OCI-LY3 (cell line): Measurements from ENCODE around the gene ACAA1.

ENCODE experiments used
- H2AFZ ChIP-seq: fragments of 200-600, 300-600 bp; shearing (Covaris generic); 2 replicates; pipeline ENCODE4 v1.6.0; 2014; ENCODE audit warnings: antibody characterized with exemption, low read depth, low read length
- H3K27ac ChIP-seq: fragments of 200-600, 300-600 bp; sonication (generic); 2 replicates; pipeline ENCODE4 v1.5.1; 2014; ENCODE audit warnings: mild to moderate bottlenecking, low read length, moderate library complexity, mixed read lengths
- H3K27me3 ChIP-seq: fragments of 200-600, 300-600 bp; sonication (generic); 2 replicates; pipeline ENCODE4 v1.6.1; 2014; ENCODE audit warnings: low read depth, low read length, mixed read lengths
- H3K36me3 ChIP-seq: fragments of 200-600, 300-600 bp; sonication (generic); replicated peaks from 2 replicates; pipeline ENCODE3; 2014; ENCODE audit warnings: low read depth, low read length, mixed read lengths
- H3K4me1 ChIP-seq: fragments of 300-600, 200-600 bp; sonication (generic); 2 replicates; pipeline ENCODE4 v1.6.1; 2014; ENCODE audit warnings: low read length, mixed read lengths
- H3K4me2 ChIP-seq: fragments of 200-600, 300-600 bp; sonication (generic); 2 replicates; pipeline ENCODE4 v1.6.1; 2014; ENCODE audit warnings: low read length, mixed read lengths
- H3K4me3 ChIP-seq: fragments of 300-600, 200-600 bp; sonication (generic); 2 replicates; pipeline ENCODE4 v1.5.1; 2014; ENCODE audit warnings: antibody characterized with exemption, mild to moderate bottlenecking, low read length, moderate library complexity
- H3K79me2 ChIP-seq: fragments of 300-600, 200-600 bp; shearing (Covaris generic); 2 replicates; pipeline ENCODE4 v1.6.1; 2014; ENCODE audit warnings: mild to moderate bottlenecking, low read length, mixed read lengths
- H3K9ac ChIP-seq: fragments of 300-600, 200-600 bp; shearing (Covaris generic); 2 replicates; pipeline ENCODE4 v1.6.0; 2014; ENCODE audit warnings: mild to moderate bottlenecking, low read length, moderate library complexity
- H3K9me3 ChIP-seq: fragments of 200-600, 300-600 bp; shearing (Covaris generic); 2 replicates; pipeline ENCODE4 v1.6.1; 2014; ENCODE audit warnings: low read length, mixed read lengths; ENCODE audit not compliant: insufficient read depth
- H4K20me1 ChIP-seq: fragments of 200-600, 300-600 bp; sonication (generic); 2 replicates; pipeline ENCODE4 v1.6.1; 2016; ENCODE audit warnings: low read length, mixed read lengths; ENCODE audit not compliant: insufficient read depth
- EZH2phosphoT487 ChIP-seq: fragments of 200-600 bp; shearing (Covaris generic); IDR thresholded peaks from 2 replicates; pipeline ENCODE4 v1.6.1; 2018; ENCODE audit warnings: antibody characterized with exemption, mixed run types, low read depth
- TF ChIP-seq, protein P1 (sequence below): fragments of 200-600, 300-600 bp; sonication (generic); IDR thresholded peaks from 2 replicates; pipeline ENCODE4 v1.5.1; 2014; ENCODE audit warnings: antibody characterized with exemption, low read length, low read depth

ACAA1 gene

DNA sequence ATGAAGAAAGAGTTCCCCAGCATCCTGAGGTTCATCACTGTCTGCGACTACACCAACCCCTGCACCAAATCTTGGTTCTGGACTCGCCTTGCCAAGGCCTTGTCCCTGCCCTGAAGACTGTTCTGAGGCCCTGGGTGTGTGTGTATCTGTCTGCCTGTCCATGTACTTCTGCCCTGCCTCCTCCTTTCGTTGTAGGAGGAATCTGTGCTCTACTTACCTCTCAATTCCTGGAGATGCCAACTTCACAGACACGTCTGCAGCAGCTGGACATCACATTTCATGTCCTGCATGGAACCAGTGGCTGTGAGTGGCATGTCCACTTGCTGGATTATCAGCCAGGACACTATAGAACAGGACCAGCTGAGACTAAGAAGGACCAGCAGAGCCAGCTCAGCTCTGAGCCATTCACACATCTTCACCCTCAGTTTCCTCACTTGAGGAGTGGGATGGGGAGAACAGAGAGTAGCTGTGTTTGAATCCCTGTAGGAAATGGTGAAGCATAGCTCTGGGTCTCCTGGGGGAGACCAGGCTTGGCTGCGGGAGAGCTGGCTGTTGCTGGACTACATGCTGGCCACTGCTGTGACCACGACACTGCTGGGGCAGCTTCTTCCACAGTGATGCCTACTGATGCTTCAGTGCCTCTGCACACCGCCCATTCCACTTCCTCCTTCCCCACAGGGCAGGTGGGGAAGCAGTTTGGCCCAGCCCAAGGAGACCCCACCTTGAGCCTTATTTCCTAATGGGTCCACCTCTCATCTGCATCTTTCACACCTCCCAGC is 4.4 kb upstream of the ACAA1 start:
- H2AFZ ChIP-seq: no peak overlapping the region
- H3K9me3 ChIP-seq: peaks cover 5% of the 10 kb centered on the region
- H3K36me3 ChIP-seq: peaks cover 37% of the 10 kb centered on the region
- no peak overlapping the region for H3K27ac ChIP-seq
- H3K4me3 ChIP-seq: no peak overlapping the region
- no peaks in the 10 kb centered on the region for H3K27me3 ChIP-seq
- peaks cover 37% of the 10 kb centered on the region for H3K79me2 ChIP-seq
- H3K4me1 ChIP-seq: peaks cover 35% of the 10 kb centered on the region
- no peak overlapping the region for H3K9ac ChIP-seq
- H4K20me1 ChIP-seq: no peaks in the 10 kb centered on the region
- TF ChIP-seq, protein P1, sequence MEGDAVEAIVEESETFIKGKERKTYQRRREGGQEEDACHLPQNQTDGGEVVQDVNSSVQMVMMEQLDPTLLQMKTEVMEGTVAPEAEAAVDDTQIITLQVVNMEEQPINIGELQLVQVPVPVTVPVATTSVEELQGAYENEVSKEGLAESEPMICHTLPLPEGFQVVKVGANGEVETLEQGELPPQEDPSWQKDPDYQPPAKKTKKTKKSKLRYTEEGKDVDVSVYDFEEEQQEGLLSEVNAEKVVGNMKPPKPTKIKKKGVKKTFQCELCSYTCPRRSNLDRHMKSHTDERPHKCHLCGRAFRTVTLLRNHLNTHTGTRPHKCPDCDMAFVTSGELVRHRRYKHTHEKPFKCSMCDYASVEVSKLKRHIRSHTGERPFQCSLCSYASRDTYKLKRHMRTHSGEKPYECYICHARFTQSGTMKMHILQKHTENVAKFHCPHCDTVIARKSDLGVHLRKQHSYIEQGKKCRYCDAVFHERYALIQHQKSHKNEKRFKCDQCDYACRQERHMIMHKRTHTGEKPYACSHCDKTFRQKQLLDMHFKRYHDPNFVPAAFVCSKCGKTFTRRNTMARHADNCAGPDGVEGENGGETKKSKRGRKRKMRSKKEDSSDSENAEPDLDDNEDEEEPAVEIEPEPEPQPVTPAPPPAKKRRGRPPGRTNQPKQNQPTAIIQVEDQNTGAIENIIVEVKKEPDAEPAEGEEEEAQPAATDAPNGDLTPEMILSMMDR: no peak
- TF ChIP-seq EZH2phosphoT487: no peak
- H3K4me2 ChIP-seq: no peak overlapping the region

DNA sequence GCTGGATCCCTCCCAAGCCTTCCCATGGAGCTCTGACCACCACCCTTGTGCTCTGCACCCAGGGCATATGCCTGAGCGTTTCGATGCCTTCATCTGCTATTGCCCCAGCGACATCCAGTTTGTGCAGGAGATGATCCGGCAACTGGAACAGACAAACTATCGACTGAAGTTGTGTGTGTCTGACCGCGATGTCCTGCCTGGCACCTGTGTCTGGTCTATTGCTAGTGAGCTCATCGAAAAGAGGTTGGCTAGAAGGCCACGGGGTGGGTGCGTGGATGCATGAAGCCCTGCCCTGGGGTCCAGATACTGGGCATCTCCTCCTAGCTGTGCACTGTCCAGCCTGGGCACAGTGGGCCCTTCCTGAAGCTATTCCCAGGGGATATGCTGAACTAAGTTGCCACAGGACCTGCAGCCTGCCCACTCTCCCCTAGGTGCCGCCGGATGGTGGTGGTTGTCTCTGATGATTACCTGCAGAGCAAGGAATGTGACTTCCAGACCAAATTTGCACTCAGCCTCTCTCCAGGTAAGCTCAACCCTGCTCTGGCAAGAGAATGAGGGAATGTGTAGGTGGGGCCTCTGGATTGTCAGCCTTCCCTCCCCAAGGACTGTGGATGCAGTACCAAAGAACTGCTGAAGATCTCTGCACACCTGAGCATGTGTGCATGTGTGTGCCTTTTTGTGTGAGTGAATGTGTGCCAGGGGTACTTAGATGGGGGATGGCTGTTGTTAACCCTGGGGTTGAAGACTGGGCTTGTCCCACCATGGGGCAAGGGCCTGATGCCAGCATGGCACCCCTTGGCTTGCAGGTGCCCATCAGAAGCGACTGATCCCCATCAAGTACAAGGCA is 3.6 kb upstream of the ACAA1 start:
- Histone ChIP-seq H3K4me2 (peak overlapping the region; percentile 91; the same call in 1 of the 2 replicates), H3K27ac (no peak overlapping the region), H3K36me3 (peaks cover 30% of the 10 kb centered on the region), H3K4me1 (peaks cover 35% of the 10 kb centered on the region), H3K4me3 (no peak overlapping the region), H3K9ac (no peak overlapping the region), H4K20me1 (0 out of 2 replicates have a peak, but pooled peaks cover 2% of the 10 kb centered on the region), H3K79me2 (peaks cover 46% of the 10 kb centered on the region), H2AFZ (no peak overlapping the region), H3K27me3 (no peaks in the 10 kb centered on the region), H3K9me3 (no peaks in the 10 kb centered on the region)
- TF ChIP-seq, protein P1: no peak
- no peak for TF ChIP-seq EZH2phosphoT487

GRCh38 chr3:38139652-38140051 is 2.7 kb upstream of the ACAA1 start:
- Histone ChIP-seq H3K4me2 (peak overlapping the region; percentile 91), H3K9me3 (no peaks in the 10 kb centered on the region), H4K20me1 (peaks cover 8% of the 10 kb centered on the region; the same call in 1 of the 2 replicates), H3K36me3 (peaks cover 30% of the 10 kb centered on the region), H3K27me3 (no peaks in the 10 kb centered on the region), H2AFZ (no peak overlapping the region), H3K9ac (peak overlapping the region; percentile 94), H3K79me2 (peaks cover 54% of the 10 kb centered on the region), H3K27ac (no peak overlapping the region), H3K4me1 (peaks cover 41% of the 10 kb centered on the region), H3K4me3 (peak overlapping the region; percentile 87)
- TF ChIP-seq, protein P1: no peak

DNA sequence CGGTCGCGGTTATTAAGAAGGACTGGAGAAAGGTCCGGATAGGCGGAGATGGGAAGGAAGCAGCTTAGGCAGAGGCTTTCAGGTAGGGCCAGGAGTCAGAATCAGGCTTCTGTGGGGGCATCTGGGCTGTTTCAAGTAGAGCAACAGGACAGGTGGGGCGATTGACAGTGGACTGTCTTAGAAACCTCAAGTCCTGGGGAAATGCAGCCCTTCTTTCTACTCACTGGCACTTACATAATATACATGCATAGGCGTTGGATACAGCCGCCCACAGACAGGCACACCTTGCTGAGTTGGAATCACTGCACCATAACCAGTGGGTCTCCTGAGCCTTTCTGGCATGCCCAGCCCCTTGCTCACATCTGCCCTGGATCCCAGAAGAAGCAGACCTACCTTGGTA is 2.3 kb upstream of the ACAA1 start:
- Histone ChIP-seq H3K9me3 (no peaks in the 10 kb centered on the region), H3K79me2 (peaks cover 54% of the 10 kb centered on the region), H2AFZ (peak overlapping the region; percentile 75; the same call in 1 of the 2 replicates), H3K9ac (peak overlapping the region; percentile 94), H3K4me3 (peak overlapping the region; percentile 87), H3K27ac (peak overlapping the region; percentile 72), H3K4me1 (peaks cover 38% of the 10 kb centered on the region), H3K36me3 (peaks cover 32% of the 10 kb centered on the region), H3K4me2 (peak overlapping the region; percentile 91), H3K27me3 (no peaks in the 10 kb centered on the region), H4K20me1 (peaks cover 8% of the 10 kb centered on the region; the same call in 1 of the 2 replicates)
- TF ChIP-seq, protein P1: no peak
- no peak for TF ChIP-seq EZH2phosphoT487
